ENCODE measurements around the gene EPC1.
"Not testable (repeated sequence)": the region's sequence is repeated elsewhere in the genome, so short reads cannot be mapped to it uniquely, and the experiment has no call there.

Gene EPC1

GRCh38 chr10:32295027-32295426, 51.9 kb downstream of the EPC1 start:
- no peak for DNase-seq (ENCODE audit: low read depth in 2 of 2, low spot score in 1 of 2)

GRCh38 chr10:32293581-32293980, 53.4 kb downstream of the EPC1 start:
- no peak for DNase-seq (ENCODE audit: low read depth in 2 of 2, low spot score in 1 of 2)

- DNase-seq (ENCODE audit: low read depth in 2 of 2, low spot score in 1 of 2): no peak
These were observed 67.2 kb downstream of the EPC1 start for GRCh38 chr10:32279795-32280194.

GRCh38 chr10:32273336-32273735, 73.6 kb downstream of the EPC1 start:
- no peak for DNase-seq (ENCODE audit: low read depth in 2 of 2, low spot score in 1 of 2)

- DNase-seq (ENCODE audit: low read depth in 2 of 2, low spot score in 1 of 2): no peak
These were observed 75.3 kb downstream of the EPC1 start for GRCh38 chr10:32271617-32272016.

- no peak for DNase-seq (ENCODE audit: low read depth in 2 of 2, low spot score in 1 of 2)
These were observed 77.4 kb downstream of the EPC1 start for GRCh38 chr10:32269343-32270100.

GRCh38 chr10:32268788-32269187, 78.2 kb downstream of the EPC1 start:
- DNase-seq (ENCODE audit: low read depth in 2 of 2, low spot score in 1 of 2): no peak

- no peak for DNase-seq (ENCODE audit: low read depth in 2 of 2, low spot score in 1 of 2)
These were observed 80.0 kb downstream of the EPC1 start for GRCh38 chr10:32266979-32267378.

- DNase-seq (ENCODE audit: low read depth in 2 of 2, low spot score in 1 of 2): no peak
These were observed 80.4 kb downstream of the EPC1 start for GRCh38 chr10:32266566-32266965.

GRCh38 chr10:32265756-32266155, 81.2 kb downstream of the EPC1 start:
- DNase-seq (ENCODE audit: low read depth in 2 of 2, low spot score in 1 of 2): no peak

GRCh38 chr10:32263300-32263699, 83.7 kb downstream of the EPC1 start:
- DNase-seq (ENCODE audit: low read depth in 2 of 2, low spot score in 1 of 2): no peak

- DNase-seq (ENCODE audit: low read depth in 2 of 2, low spot score in 1 of 2): no peak
These were observed 87.4 kb downstream of the EPC1 start for GRCh38 chr10:32259551-32259950.

- peak; percentile 55 to 58 for DNase-seq (ENCODE audit: low read depth in 2 of 2, low spot score in 1 of 2)
These were observed 90.1 kb downstream of the EPC1 start for GRCh38 chr10:32256613-32257437.

- DNase-seq (ENCODE audit: low read depth in 2 of 2, low spot score in 1 of 2): no peak
These were observed 93.1 kb downstream of the EPC1 start for GRCh38 chr10:32253821-32254220.

- no peak for DNase-seq (ENCODE audit: low read depth in 2 of 2, low spot score in 1 of 2)
These were observed 93.7 kb downstream of the EPC1 start for GRCh38 chr10:32253276-32253675.

- DNase-seq (ENCODE audit: low read depth in 2 of 2, low spot score in 1 of 2): not testable (repeated sequence)
These were observed 96.5 kb downstream of the EPC1 start for GRCh38 chr10:32250489-32250888.

- DNase-seq (ENCODE audit: low read depth in 2 of 2, low spot score in 1 of 2): no peak
These were observed 100.3 kb downstream of the EPC1 start for GRCh38 chr10:32246685-32247084.

- DNase-seq (ENCODE audit: low read depth in 2 of 2, low spot score in 1 of 2): no peak
These were observed 101.2 kb downstream of the EPC1 start for GRCh38 chr10:32245760-32246159.

GRCh38 chr10:32244421-32245207, 102.3 kb downstream of the EPC1 start:
- no peak for DNase-seq (ENCODE audit: low read depth in 2 of 2, low spot score in 1 of 2)

GRCh38 chr10:32244011-32244410, 102.9 kb downstream of the EPC1 start:
- no peak for DNase-seq (ENCODE audit: low read depth in 2 of 2, low spot score in 1 of 2)

- DNase-seq (ENCODE audit: low read depth in 2 of 2, low spot score in 1 of 2): no peak
These were observed 105.0 kb downstream of the EPC1 start for GRCh38 chr10:32241946-32242345.

- DNase-seq (ENCODE audit: low read depth in 2 of 2, low spot score in 1 of 2): no peak
These were observed 106.5 kb downstream of the EPC1 start for GRCh38 chr10:32240471-32240870.
